Cardiac fibroblast (primary cell): Measurements from ENCODE around the gene DIP2C.
"Not testable (repeated sequence)": the region's sequence is repeated elsewhere in the genome, so short reads cannot be mapped to it uniquely, and the experiment has no call there.

Experiments
- DNase-seq, 2 donors: peaks; one replicate each; pipeline versions ENCODE4 v3.0.0 to v3.0.0-alpha.2; 2010; ENCODE audit warnings: low read depth in 2 of 2
- H3K4me3 ChIP-seq, 2 donors: replicated peaks in 1 of 2; 1 replicate in 1 of 2; 2 replicates in 1 of 2; pipeline ENCODE4 v1.5.1; 2011; ENCODE audit warnings: low read depth in 2 of 2, low read length in 2 of 2, mild to moderate bottlenecking in 2 of 2, moderate library complexity in 1 of 2
- CTCF ChIP-seq: IDR thresholded peaks from one replicate; pipeline ENCODE4 v1.5.1; 2011; ENCODE audit warnings: low read depth, mild to moderate bottlenecking, low read length, inconsistent platforms

DIP2C gene

DNA sequence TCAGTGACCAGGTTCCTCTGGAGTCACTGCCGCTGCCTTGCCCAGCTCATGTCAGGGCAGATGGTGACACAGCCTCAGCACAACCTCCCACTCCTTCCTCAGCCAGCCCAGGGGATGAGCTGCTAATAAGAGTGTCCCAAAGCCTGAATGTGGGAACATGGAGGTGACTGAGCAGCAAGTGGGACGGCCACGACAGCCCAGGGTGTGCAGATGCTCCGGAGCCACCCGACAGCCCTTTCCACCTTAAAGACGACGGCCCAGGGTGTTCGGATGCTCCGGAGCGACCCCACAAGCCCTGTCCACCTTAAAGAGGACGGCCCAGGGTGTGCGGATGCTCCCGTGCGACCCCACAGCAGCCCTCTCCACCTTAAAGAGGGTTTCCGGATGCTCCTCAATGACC is 89.2 kb downstream of the DIP2C start:
- H3K4me3 ChIP-seq, result no peak overlapping the region
- DNase-seq, result no peak
- no peak for TF ChIP-seq CTCF

DNA sequence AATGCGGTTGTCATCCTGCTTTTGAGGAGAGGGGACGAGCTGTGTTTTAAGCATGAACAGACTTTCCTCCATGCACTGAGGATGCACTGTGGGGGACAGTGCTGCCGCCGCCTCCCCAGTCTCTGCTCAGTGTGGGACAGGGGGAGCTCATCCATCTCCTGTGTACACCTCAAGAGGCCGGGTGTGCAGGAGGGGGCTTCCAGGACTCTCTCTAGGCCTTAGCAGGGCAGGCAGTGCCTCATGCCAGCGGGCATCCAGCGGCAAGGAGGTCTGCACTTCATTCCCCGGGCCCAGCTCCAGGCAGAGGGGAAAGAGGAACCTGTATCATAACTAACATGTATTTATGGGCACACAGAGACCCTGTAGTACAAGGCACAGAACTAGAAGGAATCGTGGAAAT is 89.7 kb downstream of the DIP2C start:
- DNase-seq, result no peak
- H3K4me3 ChIP-seq, result no peak overlapping the region
- TF ChIP-seq CTCF, result no peak

DNA sequence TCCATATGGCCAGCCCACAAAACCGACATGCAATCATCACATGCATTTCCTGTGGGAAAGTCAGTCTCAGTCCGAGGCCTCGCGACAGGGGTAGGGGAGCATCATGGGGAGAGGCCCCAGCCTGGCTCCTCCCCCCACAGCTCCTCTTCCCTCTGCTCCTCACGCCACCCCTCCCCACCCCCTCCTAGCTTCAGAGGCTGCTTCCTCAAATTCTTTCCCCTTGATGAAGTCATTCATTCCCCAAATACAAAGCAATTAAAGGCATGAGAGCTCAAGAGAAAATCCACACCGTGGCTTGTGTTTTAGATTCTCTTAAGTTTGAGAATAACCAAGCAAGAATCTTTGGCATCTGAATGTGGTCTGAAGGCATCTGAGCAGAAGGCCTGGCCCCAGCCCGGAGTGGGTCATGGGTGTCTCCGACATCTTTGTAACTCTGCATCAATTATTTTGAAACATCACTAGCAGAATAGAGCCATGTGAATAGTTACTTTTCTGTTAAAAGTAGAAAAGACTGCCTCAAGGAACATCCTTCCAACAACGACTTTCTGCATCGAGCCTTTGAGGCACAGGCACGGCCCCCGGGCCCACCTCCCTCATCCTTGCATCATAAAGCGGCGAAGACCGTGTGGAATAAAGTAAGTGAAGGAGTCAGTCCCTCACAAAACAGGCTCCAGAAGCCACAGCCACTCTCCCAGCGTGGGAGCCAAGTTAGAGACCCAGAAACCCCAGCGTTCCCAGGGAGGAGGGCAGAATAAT is 90.9 kb downstream of the DIP2C start:
- DNase-seq, result peak; percentile 78 to 86
- H3K4me3 ChIP-seq, result no peak overlapping the region
- TF ChIP-seq CTCF, result no peak

DNA sequence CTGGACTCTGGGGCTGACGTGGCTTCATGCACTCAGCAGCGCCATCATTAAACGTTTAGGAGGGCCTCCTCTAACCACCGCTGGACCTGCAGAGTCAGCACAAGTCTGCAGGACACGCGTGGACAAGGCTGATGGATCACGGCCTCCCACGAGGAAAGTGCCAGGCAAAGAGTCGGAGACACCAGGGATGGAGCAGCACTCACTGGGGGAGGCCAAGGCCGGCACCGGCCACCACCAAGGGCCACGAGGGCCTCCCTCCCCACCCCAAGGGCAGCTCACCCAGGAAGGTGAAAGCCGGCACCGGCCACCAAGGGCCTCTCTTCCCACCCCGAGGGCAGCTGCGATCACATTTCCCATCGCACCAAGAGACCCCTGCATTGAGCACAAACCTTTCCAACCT is 91.5 kb downstream of the DIP2C start:
- DNase-seq, result no peak
- H3K4me3 ChIP-seq, result no peak overlapping the region
- TF ChIP-seq CTCF, result no peak

DNA sequence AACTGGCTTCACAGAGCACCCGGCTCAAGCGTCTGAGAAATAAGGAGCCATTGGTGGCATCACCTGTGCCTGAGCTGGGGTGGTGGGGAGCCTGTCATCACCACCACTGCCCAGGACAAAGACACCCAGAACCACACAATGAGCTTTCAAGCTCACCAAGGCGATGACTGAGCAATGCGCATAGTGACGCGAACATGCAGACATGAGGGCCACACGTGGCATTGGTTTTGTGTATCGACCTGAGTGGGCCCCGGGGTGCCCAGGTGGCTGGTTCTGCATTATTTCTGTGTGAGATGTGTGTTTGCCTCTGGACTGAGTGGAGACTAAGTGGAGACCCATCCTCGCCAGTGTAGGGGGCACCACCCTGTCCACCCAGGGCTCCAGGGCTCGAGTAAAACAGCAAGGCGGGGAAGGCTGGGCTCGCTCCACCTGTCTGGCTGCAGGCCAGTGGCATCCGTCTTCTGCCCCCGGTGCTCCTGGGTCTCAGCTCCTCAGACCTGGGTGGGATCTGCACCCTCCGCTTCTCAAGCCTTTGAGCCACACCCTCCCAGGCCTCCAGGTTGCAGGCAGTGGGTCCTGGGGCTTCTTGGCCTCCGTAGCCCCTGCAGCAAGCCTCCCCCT is 92.6 kb downstream of the DIP2C start:
- no peak for DNase-seq
- no peak for TF ChIP-seq CTCF
- H3K4me3 ChIP-seq, result no peak overlapping the region

- DNase-seq, H3K4me3 ChIP-seq: not testable (repeated sequence)
These were observed 93.3 kb downstream of the DIP2C start for GRCh38 chr10:596131-596530.

- no peak overlapping the region for H3K4me3 ChIP-seq
- no peak for DNase-seq
- no peak for TF ChIP-seq CTCF
These were observed 94.0 kb downstream of the DIP2C start for GRCh38 chr10:595473-595872.
